A549 (cell line): Measurements from ENCODE around the gene ABITRAM. TPM values are rescaled to one million over a fixed set of nuclear protein-coding genes. Genes with fewer than 3 reads are reported as not detected.

Experiments
- ATOH8 ChIP-seq: fragments of 250-450 bp; sonication (Bioruptor Pico); IDR thresholded peaks from 2 replicates; pipeline ENCODE4 v1.5.0; 2020; ENCODE audit warnings: low read depth, mild to moderate bottlenecking, moderate library complexity
- BHLHE40 ChIP-seq: IDR thresholded peaks from 2 replicates; pipeline ENCODE4 v1.6.1; 2012; ENCODE audit warnings: low read depth, low read length, inconsistent platforms
- CHD2 ChIP-seq: fragments of 150-350 bp; IDR thresholded peaks from 2 replicates; pipeline ENCODE4 v1.6.1; 2014; ENCODE audit warnings: low read length; ENCODE audit not compliant: partially characterized antibody
- EHF ChIP-seq: fragments of 250-450 bp; sonication (Bioruptor Pico); IDR thresholded peaks from 2 replicates; pipeline ENCODE4 v1.5.0; 2020; ENCODE audit warnings: mild to moderate bottlenecking
- ESRRA ChIP-seq: fragments of 150-350 bp; IDR thresholded peaks from 2 replicates; pipeline ENCODE4 v1.6.1; 2014; ENCODE audit warnings: mild to moderate bottlenecking, low read length, borderline replicate concordance
- FOSB ChIP-seq: fragments of 250-450 bp; sonication (Bioruptor Pico); IDR thresholded peaks from 2 replicates; pipeline ENCODE4 v1.5.0; 2020; ENCODE audit warnings: mild to moderate bottlenecking, moderate library complexity
- FOSL2 ChIP-seq, 2 experiments: fragments of 450-650 bp in 1 of 2; fragments of >200 bp in 1 of 2; sonication (Bioruptor Twin) in 1 of 2; formaldehyde crosslinking; IDR thresholded peaks; 2 replicates each; pipeline versions ENCODE4 v1.5.0 to v1.6.1; 2016 to 2020; ENCODE audit warnings: mild to moderate bottlenecking in 1 of 2, moderate library complexity in 1 of 2
- FOXS1 ChIP-seq: fragments of 250-450 bp; sonication (Bioruptor Pico); IDR thresholded peaks from 2 replicates; pipeline ENCODE4 v1.5.0; 2020; ENCODE audit warnings: mild to moderate bottlenecking, moderate library complexity
- HES2 ChIP-seq: fragments of >200 bp; sonication (Bioruptor Twin); formaldehyde crosslinking; IDR thresholded peaks from 2 replicates; pipeline ENCODE4 v1.6.1; 2016
- HOXB5 ChIP-seq: fragments of 250-450 bp; sonication (Bioruptor Pico); IDR thresholded peaks from 2 replicates; pipeline ENCODE4 v1.5.0; 2020; ENCODE audit warnings: mild to moderate bottlenecking, moderate library complexity
- JUN ChIP-seq, 2 experiments: fragments of >200 bp; sonication (Bioruptor Twin); formaldehyde crosslinking; IDR thresholded peaks; 2 replicates in 1 of 2; 3 replicates in 1 of 2; pipeline ENCODE4 v1.6.1; 2016 to 2017
- KDM1A ChIP-seq: fragments of 200-600 bp; sonication (generic); IDR thresholded peaks from 2 replicates; pipeline ENCODE4 v1.6.1; 2016; ENCODE audit warnings: low read depth, mild to moderate bottlenecking
- KDM5A ChIP-seq: fragments of 200-600 bp; sonication (generic); IDR thresholded peaks from 2 replicates; pipeline ENCODE4 v1.6.1; 2016; ENCODE audit warnings: antibody characterized with exemption, mild to moderate bottlenecking
- MAFK ChIP-seq: fragments of 450-650 bp; IDR thresholded peaks from 2 replicates; pipeline ENCODE4 v1.6.1; 2014; ENCODE audit not compliant: partially characterized antibody
- PHF8 ChIP-seq: fragments of 200-600 bp; sonication (generic); IDR thresholded peaks from 2 replicates; pipeline ENCODE4 v1.6.1; 2016; ENCODE audit warnings: low read depth, mild to moderate bottlenecking, antibody characterized with exemption, moderate library complexity, borderline replicate concordance
- RAD21 ChIP-seq, 2 experiments: fragments of >200 bp in 1 of 2; sonication (Bioruptor Twin) in 1 of 2; formaldehyde crosslinking in 1 of 2; IDR thresholded peaks in 1 of 2; conservative IDR thresholded peaks in 1 of 2; 2 replicates in 1 of 2; 3 replicates in 1 of 2; pipeline ENCODE4 v1.6.1; 2012 to 2018; ENCODE audit warnings: inconsistent platforms in 1 of 2
- RARB ChIP-seq: fragments of 250-450 bp; sonication (Bioruptor Pico); IDR thresholded peaks from 2 replicates; pipeline ENCODE4 v1.8.0; 2021; ENCODE audit warnings: mild to moderate bottlenecking, moderate library complexity
- REST ChIP-seq: fragments of 200-600 bp; sonication (generic); IDR thresholded peaks from 2 replicates; pipeline ENCODE4 v1.6.1; 2016; ENCODE audit warnings: antibody characterized with exemption, mild to moderate bottlenecking, moderate library complexity
- RFX5 ChIP-seq: fragments of 450-650 bp; IDR thresholded peaks from 2 replicates; pipeline ENCODE4 v1.7.1; 2014; ENCODE audit warnings: antibody characterized with exemption, mild to moderate bottlenecking, moderate library complexity
- RNF2 ChIP-seq: fragments of 200-600 bp; sonication (generic); IDR thresholded peaks from 2 replicates; pipeline ENCODE4 v1.6.1; 2016; ENCODE audit warnings: low read depth, mild to moderate bottlenecking, antibody characterized with exemption, moderate library complexity, borderline replicate concordance
- SREBF2 ChIP-seq: fragments of 450-650 bp; IDR thresholded peaks from 2 replicates; pipeline ENCODE4 v1.6.1; 2014; ENCODE audit warnings: mild to moderate bottlenecking, moderate library complexity
- TP53 ChIP-seq: fragments of 250-450 bp; sonication (Bioruptor Pico); IDR thresholded peaks from 2 replicates; pipeline ENCODE4 v1.5.0; 2021; ENCODE audit warnings: mild to moderate bottlenecking, moderate library complexity
- USF2 ChIP-seq: fragments of 450-650 bp; IDR thresholded peaks from 2 replicates; pipeline ENCODE4 v1.6.1; 2014; ENCODE audit warnings: antibody characterized with exemption
- ZSCAN20 ChIP-seq: fragments of 250-450 bp; sonication (Bioruptor Pico); IDR thresholded peaks from 2 replicates; pipeline ENCODE4 v1.8.0; 2022; ENCODE audit warnings: mild to moderate bottlenecking, moderate library complexity
- polyA plus RNA-seq, 4 experiments: library from polyadenylated mRNA; depleted of rRNA in 3 of 4; stranded (reverse); fragments of >200 nt; fragmentation: RNase III in 1 of 4; extraction: RNeasy Plus Mini Kit Qiagen cat#74134 plus additional on column Dnase treatment in 1 of 4; gene quantifications; 2 replicates in 3 of 4; 3 replicates in 1 of 4; pipeline ENCODE4 v1.2.3, GENCODE V29; 2011 to 2017

Gene ABITRAM
- polyA plus RNA-seq, 2 of the 4 experiments (the other 2 are of a cell fraction) = 18.7 to 38.2 TPM

- TF ChIP-seq ATOH8 (CRISPR knock-in tag) = no peak
- TF ChIP-seq USF2 = no peak
- no peak for TF ChIP-seq FOXS1 (CRISPR knock-in tag)
- no peak for TF ChIP-seq HES2
- TF ChIP-seq HOXB5 (CRISPR knock-in tag) = no peak
- no peak for TF ChIP-seq TP53 (CRISPR knock-in tag)
- TF ChIP-seq ZSCAN20 (CRISPR knock-in tag) = no peak
- TF ChIP-seq RFX5 = no peak
- TF ChIP-seq FOSL2 (IDR thresholded peaks at IDR 0.05) = no peak
- peak; percentile 82 for TF ChIP-seq FOSL2 (CRISPR knock-in tag; IDR thresholded peaks at IDR 0.05)
- TF ChIP-seq RARB (CRISPR knock-in tag) = no peak
- no peak for TF ChIP-seq CHD2
- TF ChIP-seq REST = no peak
- TF ChIP-seq BHLHE40 = no peak
- TF ChIP-seq RAD21 (conservative IDR thresholded peaks at IDR 0.05 in 1 of 2, IDR thresholded peaks at IDR 0.05 in 1 of 2) = peak; percentile 14 to 24; a peak in 2 of 5 replicates
- TF ChIP-seq KDM5A = no peak
- TF ChIP-seq MAFK = no peak
- TF ChIP-seq PHF8 = peak; percentile 73
- no peak for TF ChIP-seq RNF2
- no peak for TF ChIP-seq FOSB (CRISPR knock-in tag)
- no peak for TF ChIP-seq ESRRA
- TF ChIP-seq EHF (CRISPR knock-in tag) = no peak
- TF ChIP-seq JUN (IDR thresholded peaks at IDR 0.05) = peak in 1 of 2 experiments; percentile 65; a peak in 2 of 5 replicates
- TF ChIP-seq SREBF2 = no peak
- TF ChIP-seq KDM1A = no peak
- TF ChIP-seq, all 56 proteins: peak for 9
Measured at GRCh38 chr9:108933718-108934322, 380 bp upstream of the ABITRAM start, which contains the start of gene ELP1 (continued).
